Spleen (tissue), 11 donors: ENCODE results near the gene MED25. TPM values are rescaled to one million over a fixed set of nuclear protein-coding genes. Genes with fewer than 3 reads are reported as not detected.

Experiments used
- DNase-seq: peaks from one replicate; pipeline ENCODE4 v3.0.0-alpha.2; 2020
- H3K27ac ChIP-seq, 8 donors: fragments of 200-600 bp; sonication (generic) in 7 of 8; 1 replicate in 4 of 8; 2 replicates in 4 of 8; pipeline versions ENCODE4 v1.5.0 to v1.8.0; 2016 to 2021; ENCODE audit warnings: inconsistent platforms in 4 of 8, mild to moderate bottlenecking in 4 of 8, moderate library complexity in 1 of 8
- H3K27me3 ChIP-seq, 7 donors: fragments of 200-600 bp; sonication (generic) in 6 of 7; replicated peaks in 1 of 7; 1 replicate in 4 of 7; 2 replicates in 3 of 7; pipeline versions ENCODE4 v1.5.0 to v1.8.0; 2016 to 2021; ENCODE audit warnings: inconsistent platforms in 3 of 7, mild to moderate bottlenecking in 1 of 7
- H3K36me3 ChIP-seq, 6 donors: fragments of 200-600 bp; sonication (generic) in 5 of 6; 1 replicate in 4 of 6; 2 replicates in 2 of 6; pipeline versions ENCODE4 v1.5.0 to v1.8.0; 2016 to 2021; ENCODE audit warnings: inconsistent platforms in 2 of 6
- H3K4me1 ChIP-seq, 6 donors: fragments of 200-600 bp; sonication (generic) in 5 of 6; 1 replicate in 3 of 6; 2 replicates in 3 of 6; pipeline versions ENCODE4 v1.5.0 to v1.8.0; 2016 to 2021; ENCODE audit warnings: inconsistent platforms in 3 of 6
- H3K4me3 ChIP-seq, 8 donors: fragments of 200-600 bp; sonication (generic) in 7 of 8; 1 replicate in 4 of 8; 2 replicates in 4 of 8; pipeline versions ENCODE4 v1.5.0 to v1.8.0; 2016 to 2021; ENCODE audit warnings: inconsistent platforms in 4 of 8, mild to moderate bottlenecking in 4 of 8, moderate library complexity in 2 of 8
- H3K9me3 ChIP-seq, 8 donors: fragments of 200-600 bp; sonication (generic) in 7 of 8; 1 replicate in 4 of 8; 2 replicates in 4 of 8; pipeline versions ENCODE4 v1.5.0 to v1.8.0; 2016 to 2021; ENCODE audit warnings: inconsistent platforms in 4 of 8
- CTCF ChIP-seq, 11 experiments: fragments of 200-600 bp in 7 of 11; fragments of 450-650 bp in 4 of 11; sonication (generic) in 4 of 11; IDR thresholded peaks in 8 of 11; conservative IDR thresholded peaks in 3 of 11; 1 replicate in 7 of 11; 2 replicates in 4 of 11; pipeline versions ENCODE4 v1.4.0 to v1.8.0; 2016 to 2021; ENCODE audit warnings: antibody characterized with exemption in 11 of 11, inconsistent platforms in 4 of 11, mild to moderate bottlenecking in 1 of 11
- POLR2A ChIP-seq, 3 donors: fragments of 450-650 bp; IDR thresholded peaks; one replicate each; pipeline ENCODE4 v1.5.1; 2017; ENCODE audit warnings: antibody characterized with exemption in 3 of 3, mild to moderate bottlenecking in 1 of 3
- POLR2AphosphoS5 ChIP-seq, 3 donors: sonication (generic); formaldehyde crosslinking; IDR thresholded peaks; one replicate each; pipeline ENCODE4 v1.5.1; 2017; ENCODE audit warnings: antibody characterized with exemption in 3 of 3
- WGBS, 5 donors: extraction: QIAGEN DNeasy Blood & Tissue Kit in 3 of 5; methylation state at CpG; one replicate each; pipeline versions ENCODE4 v1.1.5 to v1.1.7; 2013 to 2018; 5-methylcytosine and 5-hydroxymethylcytosine counted together
- intact Hi-C: fragments of 100-400 bp; cut with DNase I; formaldehyde crosslinking; loops from one replicate; pipeline ENCODE4 v1.15.0; 2023; ENCODE audit warnings: low total_unique reads
- polyA plus RNA-seq, 3 donors: library from polyadenylated mRNA; stranded (reverse); fragments of 200-250 nt; gene quantifications; one replicate each; pipeline ENCODE4 v1.2.1, GENCODE V29; 2013
- total RNA-seq, 7 donors: library from RNA; depleted of rRNA in 3 of 7; stranded (reverse); fragments of >200 nt in 3 of 7; fragmentation: NEBNext Ultra II Directional in 4 of 7; extraction: Animal tissue kit (Norgen Biotek cat#: 25700) in 4 of 7; gene quantifications; one replicate each; pipeline versions ENCODE4 v1.1.0 to v1.2.1, GENCODE V29; 2016 to 2021
- donor health status: healthy with polysubstance abuse.
- donor health status: DM: no; HTN: no; CAD: no; lungs with moderate emphysema.
- donor health status: DM: no; HTN: no; CAD: no.
- donor health status: Bipolar disorder and iron deficiency.
- donor health status: healthy.
- donor health status: DM: no; HTN: no; CAD: no.
- donor health status: DM: yes; HTN: yes; CAD: no.

Gene MED25
- total and polyA plus RNA-seq, 10 donors: 26.6 to 61.0 (median 44.9) TPM

GRCh38 chr19:49837425-49837824 lies 19.3 kb downstream of the MED25 start:
- Histone ChIP-seq H3K27ac (no peak overlapping the region), H3K4me1 (peaks cover 0 to 9% (median 0%) of the 10 kb centered on the region in 6 donors), H3K27me3 (no peaks in the 10 kb centered on the region), H3K36me3 (peaks cover 0 to 89% (median 74%) of the 10 kb centered on the region in 6 donors), H3K4me3 (no peak overlapping the region), H3K9me3 (no peaks in the 10 kb centered on the region)
- 96 to 97% (median 97%) methylated on average over 9 of the region's 9 CpGs for WGBS, 5 donors
- intact Hi-C loops: no loop called here
- DNase-seq: no peak
- TF ChIP-seq CTCF (IDR thresholded peaks at IDR 0.05 in 8 of 11, conservative IDR thresholded peaks at IDR 0.05 in 3 of 11): no peak
- TF ChIP-seq POLR2A (IDR thresholded peaks at IDR 0.05): no peak
- TF ChIP-seq POLR2AphosphoS5 (IDR thresholded peaks at IDR 0.05): no peak

- Histone ChIP-seq H3K27ac (no peak overlapping the region), H3K4me1 (peaks cover 0 to 13% (median 2%) of the 10 kb centered on the region in 6 donors), H3K27me3 (no peaks in the 10 kb centered on the region), H3K36me3 (peaks cover 0 to 72% (median 58%) of the 10 kb centered on the region in 6 donors), H3K4me3 (no peak overlapping the region), H3K9me3 (no peaks in the 10 kb centered on the region)
- intact Hi-C loops: no loop called here
- TF ChIP-seq POLR2A (IDR thresholded peaks at IDR 0.05) (no peak), POLR2AphosphoS5 (IDR thresholded peaks at IDR 0.05) (no peak), CTCF (IDR thresholded peaks at IDR 0.05 in 8 of 11, conservative IDR thresholded peaks at IDR 0.05 in 3 of 11) (no peak)
- no peak for DNase-seq
- 93 to 97% (median 94%) methylated on average over 18 of the region's 18 CpGs for WGBS, 5 donors
Observed at GRCh38 chr19:49838885-49839588, 20.9 kb downstream of the MED25 start.

- TF ChIP-seq POLR2AphosphoS5 (IDR thresholded peaks at IDR 0.05) (no peak), POLR2A (IDR thresholded peaks at IDR 0.05) (no peak), CTCF (IDR thresholded peaks at IDR 0.05 in 8 of 11, conservative IDR thresholded peaks at IDR 0.05 in 3 of 11) (no peak)
- 94 to 98% (median 96%) methylated on average over 11 of the region's 11 CpGs for WGBS, 5 donors
- intact Hi-C loops: no loop called here
- Histone ChIP-seq H3K27ac (no peak overlapping the region), H3K9me3 (no peaks in the 10 kb centered on the region), H3K4me3 (no peak overlapping the region), H3K4me1 (peaks cover 0 to 20% (median 9%) of the 10 kb centered on the region in 6 donors), H3K27me3 (no peaks in the 10 kb centered on the region), H3K36me3 (peaks cover 0 to 66% (median 51%) of the 10 kb centered on the region in 6 donors)
- DNase-seq: no peak
Observed at GRCh38 chr19:49839713-49840112, 21.6 kb downstream of the MED25 start.

- WGBS, 5 donors: 90 to 95% (median 92%) methylated on average over 11 of the region's 11 CpGs
- intact Hi-C loops: no loop called here
Observed at GRCh38 chr19:49840321-49840720, 22.2 kb downstream of the MED25 start.

More at GRCh38 chr19:49840321-49840720, 22.2 kb downstream of the MED25 start:
- Histone ChIP-seq H3K27me3 (no peaks in the 10 kb centered on the region), H3K4me1 (peaks cover 0 to 26% (median 14%) of the 10 kb centered on the region in 6 donors), H3K9me3 (no peaks in the 10 kb centered on the region), H3K4me3 (no peak overlapping the region), H3K36me3 (peaks cover 0 to 60% (median 45%) of the 10 kb centered on the region in 6 donors), H3K27ac (no peak overlapping the region)
- no peak for DNase-seq
- TF ChIP-seq POLR2A (IDR thresholded peaks at IDR 0.05) (no peak), CTCF (IDR thresholded peaks at IDR 0.05 in 8 of 11, conservative IDR thresholded peaks at IDR 0.05 in 3 of 11) (no peak), POLR2AphosphoS5 (IDR thresholded peaks at IDR 0.05) (no peak)
